GM18511 (cell line): ENCODE measurements around the gene GNG2.

Experiments used
- ATAC-seq: cut with Tn5 transposase; IDR thresholded peaks from one replicate; pipeline ENCODE4 v1.9.1; 2021; ENCODE audit warnings: mild to moderate bottlenecking, moderate library complexity; ENCODE audit not compliant: unreplicated experiment

The GNG2 gene

DNA sequence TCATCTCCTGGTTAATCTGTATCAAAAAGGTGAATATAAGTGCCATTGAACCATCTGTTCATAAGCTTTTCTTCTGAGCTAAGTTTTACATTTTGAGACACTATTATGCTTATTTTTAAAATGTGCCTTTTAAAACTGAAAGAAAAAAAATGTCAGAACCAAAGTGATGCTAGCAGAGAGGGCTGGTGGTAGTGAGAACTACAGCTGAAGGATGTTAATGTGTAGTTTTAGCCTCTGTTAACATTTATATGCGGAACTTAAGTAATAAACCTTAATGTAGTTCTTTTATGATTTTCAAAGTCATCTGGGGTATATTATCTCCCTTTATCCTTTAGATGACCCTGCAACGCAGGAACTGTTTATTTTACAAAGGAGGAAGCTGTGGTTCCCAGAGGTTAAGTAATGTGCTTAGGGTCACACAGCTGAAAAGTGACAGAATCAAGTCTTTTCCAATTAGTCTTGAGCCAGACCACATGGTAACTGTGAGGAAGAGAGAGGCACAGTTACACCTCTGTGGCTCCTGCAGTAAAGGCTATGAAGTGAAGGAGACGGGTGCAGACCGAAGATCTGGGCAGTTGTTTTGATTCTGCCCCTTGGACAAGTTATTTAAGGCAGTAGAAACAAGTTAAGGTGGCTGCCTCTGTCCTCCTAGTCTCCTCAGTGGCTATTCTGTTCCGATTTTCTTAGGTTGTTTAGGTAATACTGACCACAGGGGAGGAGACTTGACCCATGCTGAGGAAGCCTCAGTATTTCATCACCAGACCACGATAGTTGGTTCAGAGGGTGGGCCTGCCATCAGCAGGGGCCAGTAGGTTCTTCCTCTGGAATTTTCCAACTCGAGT is 23.9 kb downstream of the GNG2 start:
- peak; percentile 81 for ATAC-seq

DNA sequence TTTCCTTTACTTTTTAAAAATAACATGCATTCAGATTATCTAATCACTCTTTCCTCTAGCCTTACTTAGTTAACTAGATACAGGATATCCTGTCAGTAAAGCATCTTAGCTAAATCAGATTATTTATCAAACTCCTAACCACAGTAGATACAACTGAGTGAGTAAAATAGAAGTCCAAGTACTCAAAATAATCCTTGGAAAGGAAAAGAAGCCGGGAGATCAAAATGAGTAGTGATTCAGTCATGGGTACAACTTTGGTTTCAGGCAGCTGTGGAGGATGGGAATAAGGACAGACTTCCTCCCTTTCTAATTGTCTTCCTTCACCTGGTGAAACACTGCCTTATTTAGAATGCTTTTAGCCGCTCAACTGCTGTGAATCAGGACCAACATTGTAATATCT is 29.4 kb downstream of the GNG2 start:
- ATAC-seq: no peak

DNA sequence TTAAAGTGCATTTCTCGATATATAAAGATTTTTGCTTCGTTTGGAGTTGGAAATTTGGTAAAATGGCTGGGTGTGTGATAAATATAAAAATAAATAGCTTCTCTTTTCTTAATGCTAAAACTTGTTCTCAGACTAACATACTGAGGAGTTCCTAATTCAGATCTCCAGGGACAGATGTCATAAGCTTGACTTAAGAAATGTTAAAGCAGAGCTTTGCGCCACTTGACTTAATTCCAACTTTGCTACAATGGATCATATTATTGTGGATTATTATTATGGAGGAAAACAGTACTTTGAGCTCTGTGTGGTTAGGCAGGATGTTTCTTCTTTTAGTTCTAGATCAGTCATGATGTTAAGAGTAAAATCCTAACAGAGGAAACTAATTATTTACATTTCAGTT is 33.8 kb downstream of the GNG2 start:
- no peak for ATAC-seq

DNA sequence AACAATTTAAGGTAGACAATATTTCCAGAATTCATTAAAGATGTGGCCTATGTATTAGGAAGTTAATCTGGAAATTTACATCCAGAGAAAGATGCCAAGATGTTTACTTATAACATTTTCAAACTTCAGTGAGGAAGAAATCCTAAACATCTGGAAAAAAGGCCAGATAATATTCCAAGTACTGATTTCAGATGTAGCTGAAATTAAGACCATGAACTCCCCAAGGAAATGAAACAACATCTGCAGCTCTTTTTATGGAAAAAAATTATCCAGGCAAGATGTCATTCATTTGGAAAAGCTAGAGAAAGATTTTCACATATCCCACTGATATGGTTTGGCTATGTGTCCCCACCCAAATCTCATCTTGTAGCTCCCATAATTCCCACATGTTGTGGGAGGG is 35.0 kb downstream of the GNG2 start:
- no peak for ATAC-seq

DNA sequence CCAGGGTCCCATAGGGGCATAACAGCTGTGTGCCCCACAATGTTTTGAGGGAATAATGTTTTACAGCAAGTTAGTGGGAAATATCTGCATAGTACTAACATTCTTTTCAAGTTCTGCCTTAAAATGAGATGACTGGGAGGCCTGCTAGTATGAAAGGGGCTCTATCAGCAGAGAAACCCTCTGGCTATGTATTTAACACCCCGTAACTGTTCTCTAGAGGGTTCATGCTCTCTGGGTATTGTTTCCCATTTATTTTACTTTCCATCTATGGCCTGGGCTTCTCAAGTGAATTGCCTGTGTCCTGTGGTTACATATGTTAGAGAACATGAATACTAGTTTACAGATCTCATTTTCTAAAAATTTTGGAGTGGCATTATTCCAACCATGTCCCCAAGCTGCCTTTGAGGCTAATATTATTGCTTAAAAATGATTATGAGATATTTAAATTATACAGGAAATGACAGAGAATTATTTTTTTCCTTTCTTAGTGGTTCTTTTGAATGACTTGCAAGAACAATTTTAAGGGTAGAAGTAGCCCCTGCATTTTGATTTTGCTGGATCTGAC is 37.5 kb downstream of the GNG2 start:
- ATAC-seq: no peak

DNA sequence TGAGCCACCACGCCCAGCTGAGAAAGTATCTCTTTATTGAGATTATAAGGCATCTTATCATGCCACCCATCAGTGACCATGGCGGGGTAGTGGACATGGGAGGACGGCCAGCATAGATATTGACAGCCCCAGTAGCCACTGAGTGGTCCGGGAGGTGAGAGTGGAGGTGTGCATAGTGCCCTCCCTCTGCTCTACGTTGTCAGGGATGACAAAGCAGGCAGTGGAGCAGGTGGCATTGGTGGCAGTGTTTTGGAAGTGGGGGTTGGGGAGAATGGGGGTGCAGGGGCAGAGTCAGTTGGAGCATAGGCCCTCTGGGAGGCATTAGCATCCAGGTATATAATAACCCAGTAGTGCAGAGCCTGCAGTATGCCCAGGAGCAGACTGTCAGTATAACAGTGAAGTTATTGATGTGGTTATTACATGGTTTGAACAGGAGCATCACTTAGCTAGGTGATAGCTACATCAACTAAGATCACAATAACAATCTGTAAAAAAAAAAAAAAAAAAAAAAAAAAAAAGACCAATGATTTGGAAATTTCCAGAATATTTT is 41.1 kb downstream of the GNG2 start:
- ATAC-seq: no peak

DNA sequence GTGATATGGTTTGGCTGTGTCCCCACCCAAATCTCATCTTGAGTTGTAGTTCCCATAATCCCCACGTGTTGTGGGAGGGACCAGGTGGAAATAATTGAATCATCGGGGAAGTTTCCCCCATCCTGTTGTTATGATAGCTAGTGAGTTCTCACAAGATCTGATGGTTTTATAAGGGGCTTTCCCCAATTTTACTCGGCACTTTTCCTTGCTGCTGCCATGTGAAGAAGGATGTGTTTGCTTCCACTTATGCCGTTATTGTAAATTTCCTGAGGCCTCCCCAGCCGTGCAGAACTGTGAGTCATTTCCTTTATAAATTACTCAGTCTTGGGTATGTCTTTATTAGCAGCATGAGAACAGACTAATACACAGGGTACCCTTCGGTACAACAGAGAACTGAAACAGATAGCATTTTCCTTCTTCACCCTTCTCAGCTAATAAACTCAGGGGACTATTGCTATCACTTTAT is 45.3 kb downstream of the GNG2 start:
- ATAC-seq: peak; percentile 92

DNA sequence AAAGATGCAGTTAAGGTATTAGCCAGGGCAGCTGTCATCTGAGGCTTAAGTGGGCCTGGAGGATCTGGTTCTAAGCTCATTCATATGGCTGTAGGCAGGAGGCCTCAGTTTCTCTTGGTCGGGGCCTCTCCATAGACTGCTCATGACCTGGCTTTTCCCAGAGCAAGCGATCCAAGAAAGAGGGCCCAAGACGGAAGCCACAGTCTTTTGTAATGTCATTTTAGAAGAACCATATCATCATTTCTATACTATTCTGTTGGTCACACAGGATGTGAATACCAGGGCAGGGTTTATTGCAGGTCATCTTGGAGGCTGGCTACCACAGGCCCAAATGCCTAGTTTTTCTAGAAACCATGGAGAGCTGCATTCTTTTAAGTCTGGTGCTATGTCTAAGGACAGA is 47.7 kb downstream of the GNG2 start:
- no peak for ATAC-seq

DNA sequence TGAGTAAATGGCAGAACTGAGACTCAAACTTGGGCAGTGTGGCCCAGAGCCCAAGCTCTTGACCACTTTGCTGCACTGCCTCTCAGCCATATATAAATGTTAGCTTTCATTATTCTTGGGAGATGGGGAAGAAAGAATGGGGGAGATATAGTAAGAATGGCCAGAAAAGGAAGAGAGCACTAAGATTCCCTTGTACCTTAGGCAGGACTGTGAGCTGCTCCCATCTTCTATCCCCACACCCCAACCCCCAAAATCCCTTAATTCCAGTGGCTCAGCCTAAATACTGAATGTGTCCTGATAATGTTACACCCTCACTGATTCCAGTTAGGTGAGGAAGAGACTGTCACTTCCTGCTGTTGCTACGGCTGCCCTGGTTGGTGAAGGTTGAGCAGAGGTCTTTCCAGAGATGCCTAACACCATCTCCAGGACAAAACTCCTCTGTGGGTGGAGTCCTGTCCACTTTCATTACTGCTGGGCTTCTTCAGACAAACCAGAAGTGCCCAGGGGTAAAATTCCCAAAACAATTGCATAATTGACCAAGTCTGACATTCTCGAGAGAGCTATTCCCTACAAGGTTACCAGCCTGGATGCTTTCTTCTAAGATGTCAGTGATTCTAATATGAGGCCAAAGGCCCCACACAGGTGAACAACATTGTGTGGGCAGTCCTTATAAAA is 51.8 kb downstream of the GNG2 start:
- ATAC-seq: no peak

DNA sequence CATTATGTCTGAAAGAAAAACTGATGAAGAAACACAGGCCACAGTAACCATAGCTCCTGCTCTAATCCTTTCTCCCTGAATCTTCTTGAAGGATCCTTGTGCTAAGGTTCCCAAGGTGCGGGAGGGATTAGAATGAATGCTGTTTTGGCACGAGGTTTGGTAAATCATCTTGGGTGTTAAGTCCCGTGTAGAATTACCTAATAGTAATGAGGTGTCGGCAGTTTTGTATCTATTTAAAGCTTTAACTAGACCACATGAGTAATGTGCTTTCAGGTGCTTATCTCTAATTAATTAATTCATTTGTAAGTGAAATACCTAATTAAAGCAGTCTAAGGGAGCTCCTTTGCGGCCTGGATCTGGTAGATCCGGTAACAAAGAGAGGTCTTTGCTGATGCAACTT is 53.9 kb downstream of the GNG2 start:
- no peak for ATAC-seq

DNA sequence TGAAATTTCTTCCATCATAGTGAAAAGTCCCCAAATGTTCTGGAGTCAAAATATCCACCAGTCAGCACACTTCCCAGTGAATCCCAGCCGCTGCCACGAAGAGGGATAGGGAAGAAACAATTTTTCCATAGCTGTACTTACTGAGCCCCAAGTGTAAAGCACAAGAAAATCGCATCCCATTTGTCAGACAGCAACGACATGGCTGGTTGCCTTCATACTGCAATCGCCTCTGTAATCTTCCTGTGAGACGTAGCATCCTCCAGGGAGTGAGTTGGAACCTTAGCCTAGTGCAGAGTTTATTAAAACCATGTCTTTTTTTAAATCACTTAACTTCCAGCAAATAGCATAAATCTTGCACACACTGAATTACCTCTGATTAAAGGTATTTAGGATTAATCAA is 56.8 kb downstream of the GNG2 start:
- ATAC-seq: no peak

DNA sequence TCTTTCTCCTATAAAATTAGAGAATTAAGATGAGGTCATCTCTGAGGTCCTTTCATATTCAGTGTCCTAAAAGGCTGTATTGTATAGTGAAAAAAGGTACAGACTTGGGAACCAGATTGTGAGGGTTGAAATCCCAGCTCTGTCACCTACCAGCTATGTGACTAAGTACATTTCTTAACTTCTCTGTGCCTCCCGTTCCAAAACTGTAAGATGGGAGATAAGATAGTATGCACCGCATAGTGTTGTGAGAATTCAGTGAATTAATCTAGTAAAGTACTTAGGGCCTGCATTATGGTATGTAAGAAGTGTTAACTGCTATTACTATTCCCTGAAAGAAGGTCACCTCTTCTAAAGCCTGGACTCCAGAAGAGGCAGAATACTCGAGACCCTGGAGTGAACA is 60.6 kb downstream of the GNG2 start:
- no peak for ATAC-seq

DNA sequence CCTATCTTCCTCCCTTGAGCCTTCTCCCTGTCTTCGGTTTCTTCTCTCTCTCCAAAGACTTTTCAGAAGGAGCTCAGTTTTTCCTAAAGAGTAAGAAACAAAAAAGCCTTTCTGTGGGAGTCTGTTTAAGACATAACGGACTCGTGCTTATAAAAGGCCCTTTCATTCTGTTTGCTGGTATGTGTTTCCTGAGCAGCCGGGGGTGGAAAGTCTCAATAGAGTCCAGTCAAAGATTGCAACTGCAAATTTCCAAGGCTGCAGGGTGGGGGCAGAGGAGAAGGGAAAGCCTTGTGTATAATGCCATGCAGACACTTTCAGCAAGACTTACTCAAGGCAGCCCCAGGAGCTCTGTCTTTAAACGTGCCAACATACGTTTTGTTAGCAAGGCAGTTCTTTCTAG is 62.2 kb downstream of the GNG2 start:
- no peak for ATAC-seq

DNA sequence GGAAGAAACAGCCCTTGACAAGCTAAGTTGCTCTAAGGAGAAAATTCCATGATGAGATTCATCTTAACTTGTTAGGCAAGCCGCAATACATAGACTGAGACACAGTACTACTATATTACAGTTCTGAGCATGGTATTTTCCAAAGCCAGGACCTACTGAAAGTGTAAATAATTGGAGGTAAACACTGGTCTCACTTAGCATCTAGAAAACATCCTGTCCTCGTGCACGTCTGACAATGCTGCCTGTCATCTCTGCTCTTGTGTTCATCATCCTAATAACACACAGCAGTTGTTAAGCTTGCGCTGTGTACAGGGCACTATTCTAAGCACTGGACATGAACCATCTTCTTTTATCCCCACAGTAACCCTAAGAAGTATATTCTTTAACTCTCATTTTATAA is 64.2 kb downstream of the GNG2 start:
- ATAC-seq: no peak

DNA sequence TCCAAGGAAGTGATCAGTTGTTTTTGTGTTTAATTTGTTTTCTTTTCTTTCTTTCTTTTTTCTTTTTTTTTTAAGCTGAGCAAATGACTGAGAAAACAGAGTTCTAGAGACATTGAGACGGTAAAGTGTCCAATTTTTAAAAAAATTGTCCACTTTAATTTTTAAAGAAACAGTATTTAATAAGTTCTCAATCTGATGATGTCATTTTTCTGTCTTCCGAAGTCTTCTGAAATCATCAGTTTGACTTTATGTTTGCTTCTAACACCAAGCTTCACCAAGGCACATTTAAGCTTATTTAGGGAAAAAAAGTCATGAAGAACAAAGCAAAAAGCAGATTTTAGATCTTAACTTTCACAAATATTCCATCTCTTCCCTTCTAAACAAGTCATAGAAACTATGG is 65.6 kb downstream of the GNG2 start:
- ATAC-seq: no peak

DNA sequence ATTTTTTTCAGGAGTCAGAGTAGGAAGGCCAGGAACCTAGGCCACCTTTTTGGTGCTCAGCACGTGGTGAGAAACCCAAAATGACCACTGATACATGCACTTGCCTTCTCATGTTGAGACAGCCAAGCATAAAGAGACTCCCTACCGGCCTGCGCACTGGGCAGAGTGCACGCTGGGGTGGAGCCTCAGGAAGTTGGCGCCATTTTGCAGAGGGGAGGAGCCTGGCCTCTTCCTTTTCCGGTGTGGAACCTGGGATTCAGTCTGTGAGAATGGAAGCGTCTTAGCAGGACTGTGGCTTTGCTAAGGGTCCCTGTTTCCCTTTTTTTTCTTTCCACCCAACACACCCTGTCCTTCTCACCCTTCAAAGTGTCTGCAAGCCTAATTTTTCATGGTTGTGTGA is 66.0 kb downstream of the GNG2 start:
- ATAC-seq: no peak

DNA sequence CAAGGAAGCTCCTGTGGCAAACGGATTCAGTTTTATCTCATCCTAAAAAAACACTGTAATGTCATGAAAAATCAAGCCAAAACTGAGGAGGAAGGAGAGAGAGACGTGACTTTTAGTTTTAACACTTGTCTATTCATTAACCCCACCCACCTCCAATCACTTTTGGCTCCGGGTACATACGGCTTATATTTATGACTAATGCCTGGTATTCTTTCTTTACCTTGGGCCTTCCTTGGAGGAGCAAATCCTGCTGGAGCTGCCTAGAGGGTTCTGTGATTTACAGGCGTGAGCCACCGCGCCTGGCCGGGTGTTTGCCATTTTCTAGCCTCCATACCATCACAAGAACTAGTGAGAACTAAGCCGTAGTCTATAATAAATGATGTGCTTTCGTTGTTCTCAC is 68.2 kb downstream of the GNG2 start:
- no peak for ATAC-seq

DNA sequence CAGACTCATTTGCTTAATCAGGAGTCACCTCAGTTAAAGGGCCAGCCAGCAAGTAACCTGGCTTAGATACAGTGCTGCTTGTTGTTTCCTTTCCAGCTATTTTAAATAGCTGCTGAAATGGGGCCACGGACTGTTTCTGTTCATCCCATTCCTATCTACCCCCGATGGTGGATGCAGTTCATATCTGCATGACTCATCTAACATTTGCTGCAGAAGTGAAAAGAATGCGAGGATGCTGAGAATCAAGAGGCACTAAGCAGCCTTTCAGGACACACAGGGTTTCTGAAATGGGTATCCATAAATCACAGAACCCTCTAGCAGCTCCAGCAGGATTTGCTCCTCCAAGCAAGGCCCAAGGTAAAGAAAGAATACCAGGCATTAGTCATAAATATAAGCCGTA is 68.8 kb downstream of the GNG2 start:
- no peak for ATAC-seq

DNA sequence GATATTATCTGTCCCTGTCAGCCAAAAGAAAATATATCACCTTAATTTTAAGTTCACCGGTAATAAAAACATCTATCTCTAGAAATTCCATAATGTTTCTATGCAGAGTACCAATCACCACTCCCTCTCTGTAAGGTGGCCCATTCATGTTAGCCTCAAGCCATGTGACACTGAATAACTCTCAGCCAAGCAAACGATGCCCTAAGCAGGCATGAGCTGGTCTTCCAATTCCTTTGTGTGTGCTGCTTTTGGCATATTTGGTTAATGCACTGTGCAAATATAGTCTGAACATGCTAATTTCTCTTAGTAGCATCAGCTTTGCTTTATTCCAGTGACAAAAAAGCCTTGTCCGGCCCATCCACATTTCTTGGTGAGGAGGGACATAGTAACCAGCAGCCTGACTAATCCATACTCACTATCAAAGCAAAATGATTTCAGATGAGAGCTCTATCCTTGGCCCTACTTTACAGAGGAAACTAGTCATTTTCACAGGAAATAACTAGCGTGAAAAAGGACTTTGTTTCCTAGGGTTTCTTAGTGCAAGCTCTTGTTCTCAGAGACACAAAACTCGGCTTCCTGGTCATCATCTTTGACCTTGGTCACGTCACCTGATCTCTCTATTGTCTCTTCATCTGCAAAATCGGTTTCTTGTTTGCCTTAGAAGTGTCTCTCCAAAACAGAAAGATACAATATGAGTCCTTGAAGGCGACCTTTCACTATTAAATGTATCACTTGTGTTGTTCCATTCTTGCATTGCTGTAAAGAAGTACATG is 69.7 kb downstream of the GNG2 start:
- no peak for ATAC-seq

DNA sequence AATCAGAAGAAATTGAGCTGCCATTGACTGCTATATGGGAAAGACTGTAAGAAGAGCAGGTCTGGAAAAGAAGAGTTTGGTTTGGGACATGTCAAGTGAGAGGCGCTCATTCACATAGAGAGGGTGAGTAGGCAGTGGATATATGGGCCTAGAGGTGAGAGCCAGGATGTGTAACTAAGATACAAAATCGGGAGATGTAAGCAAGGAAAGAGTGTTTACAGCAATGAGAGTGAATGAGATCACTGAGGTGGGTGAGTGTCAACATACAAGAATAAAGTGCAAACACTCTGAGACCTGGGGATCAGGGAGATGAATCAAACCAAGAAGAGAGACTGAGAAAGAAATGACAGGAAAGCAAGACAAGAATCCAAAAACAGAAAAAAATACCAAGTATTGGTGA is 70.9 kb downstream of the GNG2 start:
- no peak for ATAC-seq

DNA sequence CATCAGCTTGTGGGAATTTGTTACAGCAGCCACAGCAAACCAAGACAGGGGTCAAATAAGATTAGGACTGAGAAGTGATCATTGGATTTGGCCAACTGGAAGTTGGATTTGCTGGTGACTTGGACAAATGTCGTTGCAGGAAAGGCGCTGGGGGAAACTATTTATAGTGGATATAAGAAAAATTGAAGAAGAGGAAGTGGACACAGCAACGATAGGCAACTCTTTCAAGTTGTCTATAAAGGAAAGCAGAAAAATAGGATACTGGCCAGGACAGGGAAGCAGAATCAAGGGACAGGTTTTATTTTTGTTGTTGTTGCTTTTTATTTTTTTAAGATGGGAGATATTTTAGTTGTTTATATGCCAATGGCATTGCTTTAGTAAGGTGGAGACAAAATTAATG is 72.8 kb downstream of the GNG2 start:
- no peak for ATAC-seq
